HepG2 (cell line): ENCODE data around the gene SAMD14. TPM values are rescaled to one million over a fixed set of nuclear protein-coding genes. Genes with fewer than 3 reads are reported as not detected.

Experiments used
- ATRX ChIP-seq: sonication (generic); formaldehyde crosslinking; IDR thresholded peaks from 2 replicates; pipeline ENCODE4 v1.4.0; 2020; ENCODE audit warnings: missing genetic modification reagents, borderline replicate concordance
- CHCHD3 ChIP-seq: sonication (generic); formaldehyde crosslinking; IDR thresholded peaks from 2 replicates; pipeline ENCODE4 v1.8.0; 2022; ENCODE audit warnings: mild to moderate bottlenecking, missing genetic modification reagents, moderate library complexity
- ESRRA ChIP-seq: sonication (generic); formaldehyde crosslinking; IDR thresholded peaks from 2 replicates; pipeline ENCODE4 v1.5.1; 2020; ENCODE audit warnings: mild to moderate bottlenecking, low read depth, missing genetic modification reagents
- HDAC6 ChIP-seq: fragments of 200-600 bp; sonication (generic); IDR thresholded peaks from 2 replicates; pipeline ENCODE4 v1.7.0; 2017; ENCODE audit warnings: mild to moderate bottlenecking, antibody characterized with exemption, low read length, low read depth
- MAFK ChIP-seq, 2 experiments: IDR thresholded peaks in 1 of 2; conservative IDR thresholded peaks in 1 of 2; 2 replicates each; pipeline ENCODE4 v1.6.1; 2011; ENCODE audit warnings: improper control_type of control experiment in 2 of 2, low read length in 2 of 2
- MLLT10 ChIP-seq: sonication (generic); formaldehyde crosslinking; IDR thresholded peaks from 2 replicates; pipeline ENCODE4 v1.4.0; 2020; ENCODE audit warnings: missing genetic modification reagents
- PBX3 ChIP-seq: sonication (generic); formaldehyde crosslinking; IDR thresholded peaks from 2 replicates; pipeline ENCODE4 v1.8.1; 2023; ENCODE audit warnings: missing genetic modification reagents, inconsistent platforms, borderline replicate concordance
- SNAPC4 ChIP-seq: sonication (generic); formaldehyde crosslinking; IDR thresholded peaks from 2 replicates; pipeline ENCODE4 v1.4.0; 2020; ENCODE audit warnings: mild to moderate bottlenecking, missing genetic modification reagents
- ZMYM4 ChIP-seq: sonication (generic); formaldehyde crosslinking; IDR thresholded peaks from 2 replicates; pipeline ENCODE4 v1.8.1; 2023; ENCODE audit warnings: mild to moderate bottlenecking, missing genetic modification reagents
- ZNF10 ChIP-seq: sonication (generic); formaldehyde crosslinking; IDR thresholded peaks from 2 replicates; pipeline ENCODE4 v1.4.0; 2020; ENCODE audit warnings: mild to moderate bottlenecking, low read depth, missing genetic modification reagents, borderline replicate concordance
- ZNF124 ChIP-seq: sonication (generic); formaldehyde crosslinking; IDR thresholded peaks from 2 replicates; pipeline ENCODE4 v1.4.0; 2020; ENCODE audit warnings: missing genetic modification reagents
- ZNF235 ChIP-seq: sonication (generic); formaldehyde crosslinking; IDR thresholded peaks from 2 replicates; pipeline ENCODE4 v1.8.1; 2023; ENCODE audit warnings: mild to moderate bottlenecking, missing genetic modification reagents, borderline replicate concordance
- polyA plus RNA-seq, 8 experiments: library from polyadenylated mRNA; depleted of rRNA in 3 of 8; stranded (reverse) in 7 of 8; unstranded in 1 of 8; fragments of >200 nt; fragmentation: Illumina TruSeq in 4 of 8; extraction: Trizol in 4 of 8; gene quantifications; 2 replicates each; pipeline versions ENCODE4 v1.2.1 to v1.2.3, GENCODE V29; 2011 to 2016; ENCODE audit warnings: low read depth in 4 of 8, missing spikeins in 1 of 8, mixed read lengths in 1 of 8; ENCODE audit not compliant: insufficient read depth in 1 of 8
- total RNA-seq, 5 experiments: library from RNA; depleted of rRNA; stranded (reverse); fragments of >200 nt; fragmentation: Illumina TruSeq; extraction: Trizol; gene quantifications; 2 replicates each; pipeline ENCODE4 v1.2.3, GENCODE V29; 2016; ENCODE audit warnings: low read depth in 1 of 5
- TF ChIP-seq, protein P1 (sequence below): sonication (generic); formaldehyde crosslinking; IDR thresholded peaks from 2 replicates; pipeline ENCODE4 v1.4.0; 2020; ENCODE audit warnings: mild to moderate bottlenecking, missing genetic modification reagents
- TF ChIP-seq, protein P2 (sequence below): sonication (generic); formaldehyde crosslinking; IDR thresholded peaks from 2 replicates; pipeline ENCODE4 v1.4.0; 2020; ENCODE audit warnings: mild to moderate bottlenecking, missing genetic modification reagents
- TF ChIP-seq, protein P3 (sequence below): sonication (generic); formaldehyde crosslinking; IDR thresholded peaks from 2 replicates; pipeline ENCODE4 v1.4.0; 2020; ENCODE audit warnings: missing genetic modification reagents
- TF ChIP-seq, protein P4 (sequence below): sonication (generic); formaldehyde crosslinking; IDR thresholded peaks from 2 replicates; pipeline ENCODE4 v1.8.1; 2023; ENCODE audit warnings: mild to moderate bottlenecking, missing genetic modification reagents

SAMD14 gene
- total and polyA plus RNA-seq, 2 of the 13 experiments (the other 11 are each of a cell fraction or from before 2014, with no cell fraction given): 0.07 to 0.22 TPM

DNA sequence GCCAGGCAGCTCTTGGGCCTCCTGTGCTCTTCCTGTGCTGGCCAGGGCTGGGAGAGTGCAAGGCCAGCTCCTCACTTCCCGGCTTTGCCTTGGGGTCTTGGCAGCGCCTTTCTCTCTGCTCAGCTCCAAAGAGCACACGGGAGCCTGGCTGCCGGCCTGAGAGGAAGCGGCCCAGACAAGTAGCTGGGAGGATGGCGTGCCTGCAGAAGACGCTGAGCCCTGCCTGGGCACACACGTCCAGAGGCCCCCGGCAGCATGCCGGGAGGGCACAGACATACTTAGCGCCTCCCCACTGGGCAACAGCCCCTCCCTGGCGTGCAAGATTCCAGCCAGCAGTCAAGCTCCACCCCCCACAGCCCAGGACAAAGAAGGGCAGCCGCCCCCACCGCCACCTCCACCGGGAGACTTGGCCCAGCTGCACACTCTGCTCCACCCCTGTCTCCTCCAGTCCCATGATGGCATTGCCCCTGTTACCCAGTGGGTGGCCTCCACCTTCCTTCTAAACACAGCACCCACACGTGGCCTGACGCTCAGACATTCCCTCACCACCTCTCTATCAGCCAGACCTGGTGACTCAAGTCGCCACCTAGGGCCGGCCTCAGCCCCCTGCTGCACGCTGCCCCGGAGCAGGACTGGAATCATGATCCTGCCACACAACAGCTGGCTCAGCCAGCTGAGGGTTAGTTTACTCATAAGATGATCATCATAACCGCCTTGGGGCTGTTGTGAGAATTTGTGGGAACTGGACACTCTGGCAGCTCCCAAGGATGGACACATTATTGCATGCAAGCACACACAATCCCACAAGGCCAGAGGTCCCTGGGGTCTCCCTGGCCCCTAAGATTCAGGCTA lies 48.2 kb upstream of the SAMD14 start (continued):
- TF ChIP-seq ATRX (no peak), CHCHD3 (no peak), ZNF235 (CRISPR knock-in tag) (no peak; the same call in 1 of the 2 replicates), SNAPC4 (0 out of 2 replicates have a peak, but pooled peaks have one; percentile 35), MLLT10 (CRISPR knock-in tag) (no peak), ESRRA (CRISPR knock-in tag) (0 out of 2 replicates have a peak, but pooled peaks have one; percentile 15), MAFK (conservative IDR thresholded peaks at IDR 0.05 in 1 of 2, IDR thresholded peaks at IDR 0.05 in 1 of 2; ENCODE audit: low read length in 2 of 2) (no peak), HDAC6 (no peak), ZNF10 (no peak), ZMYM4 (CRISPR knock-in tag) (peak; percentile 56; the same call in 1 of the 2 replicates), ZNF124 (CRISPR knock-in tag) (no peak), PBX3 (no peak)
- TF ChIP-seq, protein P1, sequence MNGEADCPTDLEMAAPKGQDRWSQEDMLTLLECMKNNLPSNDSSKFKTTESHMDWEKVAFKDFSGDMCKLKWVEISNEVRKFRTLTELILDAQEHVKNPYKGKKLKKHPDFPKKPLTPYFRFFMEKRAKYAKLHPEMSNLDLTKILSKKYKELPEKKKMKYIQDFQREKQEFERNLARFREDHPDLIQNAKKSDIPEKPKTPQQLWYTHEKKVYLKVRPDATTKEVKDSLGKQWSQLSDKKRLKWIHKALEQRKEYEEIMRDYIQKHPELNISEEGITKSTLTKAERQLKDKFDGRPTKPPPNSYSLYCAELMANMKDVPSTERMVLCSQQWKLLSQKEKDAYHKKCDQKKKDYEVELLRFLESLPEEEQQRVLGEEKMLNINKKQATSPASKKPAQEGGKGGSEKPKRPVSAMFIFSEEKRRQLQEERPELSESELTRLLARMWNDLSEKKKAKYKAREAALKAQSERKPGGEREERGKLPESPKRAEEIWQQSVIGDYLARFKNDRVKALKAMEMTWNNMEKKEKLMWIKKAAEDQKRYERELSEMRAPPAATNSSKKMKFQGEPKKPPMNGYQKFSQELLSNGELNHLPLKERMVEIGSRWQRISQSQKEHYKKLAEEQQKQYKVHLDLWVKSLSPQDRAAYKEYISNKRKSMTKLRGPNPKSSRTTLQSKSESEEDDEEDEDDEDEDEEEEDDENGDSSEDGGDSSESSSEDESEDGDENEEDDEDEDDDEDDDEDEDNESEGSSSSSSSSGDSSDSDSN: peak; percentile 16
- TF ChIP-seq, protein P2, sequence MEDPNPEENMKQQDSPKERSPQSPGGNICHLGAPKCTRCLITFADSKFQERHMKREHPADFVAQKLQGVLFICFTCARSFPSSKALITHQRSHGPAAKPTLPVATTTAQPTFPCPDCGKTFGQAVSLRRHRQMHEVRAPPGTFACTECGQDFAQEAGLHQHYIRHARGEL (CRISPR knock-in tag): no peak
- TF ChIP-seq, protein P3, sequence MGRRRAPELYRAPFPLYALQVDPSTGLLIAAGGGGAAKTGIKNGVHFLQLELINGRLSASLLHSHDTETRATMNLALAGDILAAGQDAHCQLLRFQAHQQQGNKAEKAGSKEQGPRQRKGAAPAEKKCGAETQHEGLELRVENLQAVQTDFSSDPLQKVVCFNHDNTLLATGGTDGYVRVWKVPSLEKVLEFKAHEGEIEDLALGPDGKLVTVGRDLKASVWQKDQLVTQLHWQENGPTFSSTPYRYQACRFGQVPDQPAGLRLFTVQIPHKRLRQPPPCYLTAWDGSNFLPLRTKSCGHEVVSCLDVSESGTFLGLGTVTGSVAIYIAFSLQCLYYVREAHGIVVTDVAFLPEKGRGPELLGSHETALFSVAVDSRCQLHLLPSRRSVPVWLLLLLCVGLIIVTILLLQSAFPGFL: no peak
- TF ChIP-seq, protein P4, sequence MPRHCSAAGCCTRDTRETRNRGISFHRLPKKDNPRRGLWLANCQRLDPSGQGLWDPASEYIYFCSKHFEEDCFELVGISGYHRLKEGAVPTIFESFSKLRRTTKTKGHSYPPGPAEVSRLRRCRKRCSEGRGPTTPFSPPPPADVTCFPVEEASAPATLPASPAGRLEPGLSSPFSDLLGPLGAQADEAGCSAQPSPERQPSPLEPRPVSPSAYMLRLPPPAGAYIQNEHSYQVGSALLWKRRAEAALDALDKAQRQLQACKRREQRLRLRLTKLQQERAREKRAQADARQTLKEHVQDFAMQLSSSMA (CRISPR knock-in tag): peak; percentile 54; the same call in 1 of the 2 replicates
